OCI-LY7 (cell line): Measurements from ENCODE around the gene ILDR2. TPM values are rescaled to one million over a fixed set of nuclear protein-coding genes. Genes with fewer than 3 reads are reported as not detected.
A peak's percentile ranks its signal among the peaks of the same experiment; 100 is the strongest.

Experiments used
- BruUV-seq: library from RNA; stranded (reverse); fragments of 400-500 nt; replicated peaks from 2 replicates; lab custom pipeline; 2021; lab: Mats Ljungman, UMichigan
- CTCF ChIA-PET: fragments of 300-600 bp; sonication (Branson Sonifier 250); formaldehyde crosslinking; loops from one replicate; lab custom pipeline; 2022; ENCODE audit warnings: antibody characterized with exemption; ENCODE audit not compliant: unreplicated experiment; lab: Charles Lee
- POLR2A ChIA-PET: fragments of 300-600 bp; sonication (Branson Sonifier 250); formaldehyde crosslinking; loops from one replicate; lab custom pipeline; 2022; ENCODE audit warnings: antibody characterized with exemption; lab: Charles Lee
- DNase-seq: peaks from one replicate; pipeline ENCODE4 v3.0.0-alpha.2; 2015; ENCODE audit warnings: low spot score
- H2AFZ ChIP-seq: fragments of 200-600 bp; sonication (generic), shearing (Covaris generic); 2 replicates; pipeline ENCODE4 v1.6.1; 2014; ENCODE audit warnings: mild to moderate bottlenecking, antibody characterized with exemption, low read length, moderate library complexity
- H3K27ac ChIP-seq: fragments of 200-600 bp; sonication (generic); 2 replicates; pipeline ENCODE4 v1.5.1; 2014; ENCODE audit warnings: mixed run types, low read depth, mild to moderate bottlenecking, moderate library complexity, low read length, inconsistent platforms; ENCODE audit not compliant: poor library complexity, severe bottlenecking
- H3K36me3 ChIP-seq: fragments of 200-600 bp; sonication (generic); 2 replicates; pipeline ENCODE4 v1.6.1; 2014; ENCODE audit warnings: mild to moderate bottlenecking, antibody characterized with exemption, low read length, moderate library complexity, mixed read lengths; ENCODE audit not compliant: insufficient read depth
- H3K4me1 ChIP-seq: fragments of 200-600 bp; sonication (generic); 2 replicates; pipeline ENCODE4 v1.5.1; 2014; ENCODE audit warnings: mild to moderate bottlenecking, low read length; ENCODE audit not compliant: insufficient read depth, poor library complexity, severe bottlenecking
- H3K4me2 ChIP-seq: fragments of 200-600 bp; sonication (generic); 2 replicates; pipeline ENCODE4 v1.6.1; 2014; ENCODE audit warnings: mild to moderate bottlenecking, low read length
- H3K4me3 ChIP-seq: fragments of 200-600 bp; sonication (generic); 2 replicates; pipeline ENCODE4 v1.5.1; 2014; ENCODE audit warnings: mild to moderate bottlenecking, low read depth, low read length; ENCODE audit not compliant: poor library complexity, severe bottlenecking
- H3K79me2 ChIP-seq: fragments of 200-600 bp; sonication (generic); 2 replicates; pipeline ENCODE4 v1.6.1; 2016; ENCODE audit warnings: low read depth, mild to moderate bottlenecking, low read length, moderate library complexity, mixed read lengths; ENCODE audit not compliant: insufficient read depth
- H3K9me2 ChIP-seq: fragments of 200-600 bp; sonication (generic); 2 replicates; pipeline ENCODE4 v1.6.1; 2016; ENCODE audit warnings: mild to moderate bottlenecking, low read length, mixed read lengths; ENCODE audit not compliant: insufficient read depth
- H3K9me3 ChIP-seq: fragments of 200-600 bp; sonication (generic); 2 replicates; pipeline ENCODE4 v1.6.1; 2014; ENCODE audit warnings: mild to moderate bottlenecking, mixed run types, low read length, mixed read lengths
- H4K20me1 ChIP-seq: fragments of 200-600 bp; sonication (generic); 2 replicates; pipeline ENCODE4 v1.6.1; 2014; ENCODE audit warnings: mild to moderate bottlenecking, antibody characterized with exemption, low read length, moderate library complexity, mixed read lengths; ENCODE audit not compliant: insufficient read depth
- CTCF ChIP-seq: fragments of 200-600 bp; sonication (generic); conservative IDR thresholded peaks from 2 replicates; pipeline ENCODE4 v1.5.1; 2014; ENCODE audit warnings: mild to moderate bottlenecking, antibody characterized with exemption, low read length, moderate library complexity, mixed read lengths
- EZH2phosphoT487 ChIP-seq: fragments of 200-600 bp; sonication (generic); IDR thresholded peaks from 2 replicates; pipeline ENCODE4 v1.6.1; 2018; ENCODE audit warnings: low read depth, borderline replicate concordance, mild to moderate bottlenecking, mixed run types, antibody characterized with exemption, low read length, moderate library complexity, mixed read lengths
- intact Hi-C: fragments of 100-400 bp; cut with micrococcal nuclease; formaldehyde crosslinking; loops from one replicate; pipeline ENCODE4 v1.10.0; 2022; ENCODE audit not compliant: unreplicated experiment
- total RNA-seq, 2 experiments: library from RNA; depleted of rRNA in 1 of 2; stranded (reverse); fragments of >200 nt in 1 of 2; shearing (Covaris generic) in 1 of 2; gene quantifications; 2 replicates each; pipeline ENCODE4 v1.2.3, GENCODE V29; 2014 to 2022

The ILDR2 gene
- total RNA-seq, 2 experiments from 2014 or later: 3.2 to 5.3 TPM

GRCh38 chr1:166874464-166874863 is 100.9 kb downstream of the ILDR2 start:
- intact Hi-C loops: no loop called here

GRCh38 chr1:166870584-166870983 is 104.8 kb downstream of the ILDR2 start:
- no peaks in the 10 kb centered on the region for H3K9me2 ChIP-seq
- H3K4me1 ChIP-seq: peaks cover 10% of the 10 kb centered on the region
- intact Hi-C loops: no loop called here
- H4K20me1 ChIP-seq: peaks cover 15% of the 10 kb centered on the region; the same call in 1 of the 2 replicates
- H3K4me3 ChIP-seq: no peak overlapping the region
- TF ChIP-seq EZH2phosphoT487: no peak
- no peak for TF ChIP-seq CTCF
- CTCF ChIA-PET: no interaction called here
- H3K27ac ChIP-seq: no peak overlapping the region
- POLR2A ChIA-PET: interaction anchor here (1.5 to 1.7 kb wide), 2 partner anchors 7 to 30 kb away, joined by 3 to 4 read pairs; no protein-coding TSS in a partner anchor
- H3K36me3 ChIP-seq: peaks cover 44% of the 10 kb centered on the region
- no TSS peak for BruUV-seq
- H3K9me3 ChIP-seq: no peaks in the 10 kb centered on the region
- no peak overlapping the region for H2AFZ ChIP-seq
- no peak for DNase-seq
- no peak overlapping the region for H3K4me2 ChIP-seq
- H3K79me2 ChIP-seq: peaks cover 51% of the 10 kb centered on the region

More at GRCh38 chr1:166874464-166874863, 100.9 kb downstream of the ILDR2 start:
- no peak overlapping the region for H2AFZ ChIP-seq
- ChIA-PET POLR2A (interaction anchor here (0.5 to 1.1 kb wide), 4 partner anchors 9 to 584 kb away, joined by 3 read pairs; no protein-coding TSS in a partner anchor), CTCF (no interaction called here)
- H3K9me2 ChIP-seq: no peaks in the 10 kb centered on the region
- H3K36me3 ChIP-seq: peaks cover 13% of the 10 kb centered on the region; the same call in 1 of the 2 replicates
- TF ChIP-seq CTCF (no peak), EZH2phosphoT487 (no peak)
- peaks cover 17% of the 10 kb centered on the region for H3K4me1 ChIP-seq
- BruUV-seq: TSS peak; percentile 56
- H4K20me1 ChIP-seq: peaks cover 15% of the 10 kb centered on the region; the same call in 1 of the 2 replicates
- H3K79me2 ChIP-seq: peaks cover 52% of the 10 kb centered on the region
- H3K4me3 ChIP-seq: peak overlapping the region; percentile 86
- H3K27ac ChIP-seq: no peak overlapping the region
- H3K4me2 ChIP-seq: peak overlapping the region; percentile 100
- no peak for DNase-seq
- H3K9me3 ChIP-seq: no peaks in the 10 kb centered on the region

GRCh38 chr1:166869318-166870099 is 105.8 kb downstream of the ILDR2 start:
- Histone ChIP-seq H3K9me3 (no peaks in the 10 kb centered on the region), H3K9me2 (no peaks in the 10 kb centered on the region), H3K79me2 (peaks cover 41% of the 10 kb centered on the region), H3K36me3 (peaks cover 54% of the 10 kb centered on the region), H3K4me1 (peaks cover 3% of the 10 kb centered on the region), H3K4me3 (no peak overlapping the region), H2AFZ (no peak overlapping the region), H3K27ac (no peak overlapping the region), H3K4me2 (no peak overlapping the region), H4K20me1 (0 out of 2 replicates have a peak, but pooled peaks cover 7% of the 10 kb centered on the region)
- TF ChIP-seq EZH2phosphoT487 (no peak), CTCF (no peak)
- no TSS peak for BruUV-seq
- POLR2A ChIA-PET: interaction anchor here (0.6 to 1.0 kb wide), 2 partner anchors 18 to 172 kb away, joined by 3 to 5 read pairs; no protein-coding TSS in a partner anchor
- no peak for DNase-seq
- CTCF ChIA-PET: no interaction called here
- intact Hi-C loops: no loop called here
